A549 (cell line): Measurements from ENCODE around the gene NUP62.

Source experiments
- BHLHE40 ChIP-seq: IDR thresholded peaks from 2 replicates; pipeline ENCODE4 v1.6.1; 2012; ENCODE audit warnings: low read depth, low read length, inconsistent platforms
- CBX2 ChIP-seq: fragments of 200-600 bp; sonication (generic); IDR thresholded peaks from 2 replicates; pipeline ENCODE4 v1.6.1; 2016; ENCODE audit warnings: low read depth, mild to moderate bottlenecking, borderline replicate concordance
- CEBPB ChIP-seq, 2 experiments: fragments of >200 bp in 1 of 2; sonication (Bioruptor Twin) in 1 of 2; formaldehyde crosslinking in 1 of 2; IDR thresholded peaks; 2 replicates each; pipeline ENCODE4 v1.6.1; 2012 to 2016
- CHD4 ChIP-seq: fragments of 200-600 bp; sonication (generic); IDR thresholded peaks from 2 replicates; pipeline ENCODE4 v1.6.1; 2016; ENCODE audit warnings: antibody characterized with exemption, mild to moderate bottlenecking, borderline replicate concordance
- EP300 ChIP-seq, 2 experiments: fragments of >200 bp; sonication (Bioruptor Twin); formaldehyde crosslinking; IDR thresholded peaks; 2 replicates in 1 of 2; 3 replicates in 1 of 2; pipeline ENCODE4 v1.6.1; 2016 to 2017
- ESRRA ChIP-seq: fragments of 150-350 bp; IDR thresholded peaks from 2 replicates; pipeline ENCODE4 v1.6.1; 2014; ENCODE audit warnings: mild to moderate bottlenecking, low read length, borderline replicate concordance
- POLR2A ChIP-seq: IDR thresholded peaks from 2 replicates; pipeline ENCODE4 v1.6.1; 2012; ENCODE audit warnings: mild to moderate bottlenecking, low read length
- TF ChIP-seq, protein P1 (sequence below): fragments of >200 bp; sonication (Bioruptor Twin); formaldehyde crosslinking; IDR thresholded peaks from 3 replicates; pipeline ENCODE4 v1.5.1; 2016
- TF ChIP-seq, protein P2 (sequence below): fragments of >200 bp; sonication (Bioruptor Twin); formaldehyde crosslinking; IDR thresholded peaks from 3 replicates; pipeline ENCODE4 v1.6.1; 2016

DNA sequence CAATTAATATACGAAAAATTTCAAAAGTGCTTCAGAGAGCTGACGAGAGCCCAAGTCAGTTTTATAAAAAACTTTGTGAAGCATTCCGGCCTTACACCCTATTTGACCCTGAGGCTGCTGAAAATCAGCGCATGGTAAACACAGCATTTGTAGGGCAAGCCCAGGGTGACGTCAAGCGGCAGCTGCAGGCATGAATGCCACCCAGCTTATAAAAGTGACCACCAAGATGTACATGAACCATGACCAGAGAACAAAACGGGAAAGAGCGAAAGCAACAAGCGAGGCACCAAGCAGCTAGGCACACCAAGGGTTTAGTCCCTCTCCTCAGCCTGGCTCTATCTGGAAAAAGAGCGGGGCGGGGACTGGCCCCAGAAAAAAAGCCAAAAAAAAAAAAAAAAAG lies 25.6 kb upstream of the NUP62 start:
- no peak for TF ChIP-seq EP300 (IDR thresholded peaks at IDR 0.05)
- no peak for TF ChIP-seq CBX2
- TF ChIP-seq, protein P1, sequence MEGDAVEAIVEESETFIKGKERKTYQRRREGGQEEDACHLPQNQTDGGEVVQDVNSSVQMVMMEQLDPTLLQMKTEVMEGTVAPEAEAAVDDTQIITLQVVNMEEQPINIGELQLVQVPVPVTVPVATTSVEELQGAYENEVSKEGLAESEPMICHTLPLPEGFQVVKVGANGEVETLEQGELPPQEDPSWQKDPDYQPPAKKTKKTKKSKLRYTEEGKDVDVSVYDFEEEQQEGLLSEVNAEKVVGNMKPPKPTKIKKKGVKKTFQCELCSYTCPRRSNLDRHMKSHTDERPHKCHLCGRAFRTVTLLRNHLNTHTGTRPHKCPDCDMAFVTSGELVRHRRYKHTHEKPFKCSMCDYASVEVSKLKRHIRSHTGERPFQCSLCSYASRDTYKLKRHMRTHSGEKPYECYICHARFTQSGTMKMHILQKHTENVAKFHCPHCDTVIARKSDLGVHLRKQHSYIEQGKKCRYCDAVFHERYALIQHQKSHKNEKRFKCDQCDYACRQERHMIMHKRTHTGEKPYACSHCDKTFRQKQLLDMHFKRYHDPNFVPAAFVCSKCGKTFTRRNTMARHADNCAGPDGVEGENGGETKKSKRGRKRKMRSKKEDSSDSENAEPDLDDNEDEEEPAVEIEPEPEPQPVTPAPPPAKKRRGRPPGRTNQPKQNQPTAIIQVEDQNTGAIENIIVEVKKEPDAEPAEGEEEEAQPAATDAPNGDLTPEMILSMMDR = no peak
- TF ChIP-seq POLR2A = no peak
- TF ChIP-seq CHD4 = no peak
- TF ChIP-seq CEBPB (IDR thresholded peaks at IDR 0.05) = no peak
- TF ChIP-seq, protein P2, sequence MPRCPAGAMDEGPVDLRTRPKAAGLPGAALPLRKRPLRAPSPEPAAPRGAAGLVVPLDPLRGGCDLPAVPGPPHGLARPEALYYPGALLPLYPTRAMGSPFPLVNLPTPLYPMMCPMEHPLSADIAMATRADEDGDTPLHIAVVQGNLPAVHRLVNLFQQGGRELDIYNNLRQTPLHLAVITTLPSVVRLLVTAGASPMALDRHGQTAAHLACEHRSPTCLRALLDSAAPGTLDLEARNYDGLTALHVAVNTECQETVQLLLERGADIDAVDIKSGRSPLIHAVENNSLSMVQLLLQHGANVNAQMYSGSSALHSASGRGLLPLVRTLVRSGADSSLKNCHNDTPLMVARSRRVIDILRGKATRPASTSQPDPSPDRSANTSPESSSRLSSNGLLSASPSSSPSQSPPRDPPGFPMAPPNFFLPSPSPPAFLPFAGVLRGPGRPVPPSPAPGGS = no peak
- TF ChIP-seq BHLHE40 = no peak
- no peak for TF ChIP-seq ESRRA
